Measurements from ENCODE around the gene MR1. TPM values are rescaled to one million over a fixed set of nuclear protein-coding genes. Genes with fewer than 3 reads are reported as not detected.

Gene MR1
- polyA plus RNA-seq, 4 donors = 1.1 to 17.1 (median 4.6) TPM

GRCh38 chr1:181080556-181080955, 46.8 kb downstream of the MR1 start:
- WGBS, 3 donors = 87 to 91% (median 88%) methylated on average over 4 of the region's 4 CpGs
- H3K27me3 ChIP-seq (ENCODE audit: control insufficient read depth in 3 of 3, insufficient read depth in 3 of 3, low read length in 3 of 3) = peaks cover 0 to 3% (median 0%) of the 10 kb centered on the region in 3 donors
- DNase-seq = no peak
- H3K36me3 ChIP-seq (ENCODE audit: control insufficient read depth in 3 of 3, insufficient read depth in 2 of 3, low read depth in 1 of 3, low read length in 3 of 3) = no peaks in the 10 kb centered on the region
- no peak overlapping the region for H3K4me3 ChIP-seq (ENCODE audit: low read depth in 1 of 3, low read length in 3 of 3)
- H3K27ac ChIP-seq (ENCODE audit: low read depth in 1 of 3, low read length in 2 of 3) = no peak overlapping the region
- FAIRE-seq = no peak
- H3K4me1 ChIP-seq (ENCODE audit: control insufficient read depth in 3 of 3, insufficient read depth in 2 of 3, low read depth in 1 of 3, low read length in 2 of 3) = no peaks in the 10 kb centered on the region
- H3K9me3 ChIP-seq (ENCODE audit: control insufficient read depth in 2 of 2, insufficient read depth in 1 of 2, low read depth in 1 of 2, low read length in 1 of 2) = no peaks in the 10 kb centered on the region

- DNase-seq = no peak
- WGBS, 3 donors = 58 to 68% (median 66%) methylated on average over 3 of the region's 3 CpGs
- Histone ChIP-seq H3K4me1 (ENCODE audit: control insufficient read depth in 3 of 3, insufficient read depth in 2 of 3, low read depth in 1 of 3, low read length in 2 of 3) (no peaks in the 10 kb centered on the region), H3K4me3 (ENCODE audit: low read depth in 1 of 3, low read length in 3 of 3) (no peak overlapping the region), H3K9me3 (ENCODE audit: control insufficient read depth in 2 of 2, insufficient read depth in 1 of 2, low read depth in 1 of 2, low read length in 1 of 2) (no peaks in the 10 kb centered on the region), H3K27ac (ENCODE audit: low read depth in 1 of 3, low read length in 2 of 3) (no peak overlapping the region), H3K27me3 (ENCODE audit: control insufficient read depth in 3 of 3, insufficient read depth in 3 of 3, low read length in 3 of 3) (peaks cover 0 to 3% (median 0%) of the 10 kb centered on the region in 3 donors), H3K36me3 (ENCODE audit: control insufficient read depth in 3 of 3, insufficient read depth in 2 of 3, low read depth in 1 of 3, low read length in 3 of 3) (no peaks in the 10 kb centered on the region)
- FAIRE-seq = no peak
Observed at GRCh38 chr1:181081395-181081794, 47.6 kb downstream of the MR1 start.

- Histone ChIP-seq H3K4me1 (ENCODE audit: control insufficient read depth in 3 of 3, insufficient read depth in 2 of 3, low read depth in 1 of 3, low read length in 2 of 3) (peaks cover 0 to 5% (median 0%) of the 10 kb centered on the region in 3 donors), H3K27ac (ENCODE audit: low read depth in 1 of 3, low read length in 2 of 3) (no peak overlapping the region), H3K4me3 (ENCODE audit: low read depth in 1 of 3, low read length in 3 of 3) (no peak overlapping the region), H3K36me3 (ENCODE audit: control insufficient read depth in 3 of 3, insufficient read depth in 2 of 3, low read depth in 1 of 3, low read length in 3 of 3) (no peaks in the 10 kb centered on the region), H3K9me3 (ENCODE audit: control insufficient read depth in 2 of 2, insufficient read depth in 1 of 2, low read depth in 1 of 2, low read length in 1 of 2) (no peaks in the 10 kb centered on the region), H3K27me3 (ENCODE audit: control insufficient read depth in 3 of 3, insufficient read depth in 3 of 3, low read length in 3 of 3) (no peaks in the 10 kb centered on the region)
- no peak for FAIRE-seq
- 8 to 26% (median 26%) methylated on average over 6 of the region's 6 CpGs for WGBS, 3 donors
- DNase-seq = peak; percentile 56 to 78
Observed at GRCh38 chr1:181083842-181084605, 50.2 kb downstream of the MR1 start.

GRCh38 chr1:181084606-181084969, 50.8 kb downstream of the MR1 start:
- DNase-seq (no peak), FAIRE-seq (no peak)
- 12 to 39% (median 14%) methylated on average over 4 of the region's 4 CpGs for WGBS, 3 donors
- Histone ChIP-seq H3K27ac (ENCODE audit: low read depth in 1 of 3, low read length in 2 of 3) (no peak overlapping the region), H3K4me1 (ENCODE audit: control insufficient read depth in 3 of 3, insufficient read depth in 2 of 3, low read depth in 1 of 3, low read length in 2 of 3) (peaks cover 0 to 5% (median 0%) of the 10 kb centered on the region in 3 donors), H3K27me3 (ENCODE audit: control insufficient read depth in 3 of 3, insufficient read depth in 3 of 3, low read length in 3 of 3) (no peaks in the 10 kb centered on the region), H3K36me3 (ENCODE audit: control insufficient read depth in 3 of 3, insufficient read depth in 2 of 3, low read depth in 1 of 3, low read length in 3 of 3) (no peaks in the 10 kb centered on the region), H3K4me3 (ENCODE audit: low read depth in 1 of 3, low read length in 3 of 3) (no peak overlapping the region), H3K9me3 (ENCODE audit: control insufficient read depth in 2 of 2, insufficient read depth in 1 of 2, low read depth in 1 of 2, low read length in 1 of 2) (no peaks in the 10 kb centered on the region)

- no peaks in the 10 kb centered on the region for H3K9me3 ChIP-seq (ENCODE audit: control insufficient read depth in 2 of 2, insufficient read depth in 1 of 2, low read depth in 1 of 2, low read length in 1 of 2)
- H3K27ac ChIP-seq (ENCODE audit: low read depth in 1 of 3, low read length in 2 of 3) = no peak overlapping the region
- FAIRE-seq = no peak
- no peaks in the 10 kb centered on the region for H3K27me3 ChIP-seq (ENCODE audit: control insufficient read depth in 3 of 3, insufficient read depth in 3 of 3, low read length in 3 of 3)
- H3K4me3 ChIP-seq (ENCODE audit: low read depth in 1 of 3, low read length in 3 of 3) = no peak overlapping the region
- H3K4me1 ChIP-seq (ENCODE audit: control insufficient read depth in 3 of 3, insufficient read depth in 2 of 3, low read depth in 1 of 3, low read length in 2 of 3) = peaks cover 0 to 7% (median 0%) of the 10 kb centered on the region in 3 donors
- 80 to 100% (median 90%) methylated on average over 1 of the region's 1 CpG for WGBS, 3 donors
- no peak for DNase-seq
- no peaks in the 10 kb centered on the region for H3K36me3 ChIP-seq (ENCODE audit: control insufficient read depth in 3 of 3, insufficient read depth in 2 of 3, low read depth in 1 of 3, low read length in 3 of 3)
Observed at GRCh38 chr1:181086091-181086490, 52.3 kb downstream of the MR1 start.

- no peaks in the 10 kb centered on the region for H3K36me3 ChIP-seq (ENCODE audit: control insufficient read depth in 3 of 3, insufficient read depth in 2 of 3, low read depth in 1 of 3, low read length in 3 of 3)
- H3K4me1 ChIP-seq (ENCODE audit: control insufficient read depth in 3 of 3, insufficient read depth in 2 of 3, low read depth in 1 of 3, low read length in 2 of 3) = peaks cover under 1 to 15% (median 3%) of the 10 kb centered on the region in 3 donors
- H3K27ac ChIP-seq (ENCODE audit: low read depth in 1 of 3, low read length in 2 of 3) = no peak overlapping the region
- no peaks in the 10 kb centered on the region for H3K9me3 ChIP-seq (ENCODE audit: control insufficient read depth in 2 of 2, insufficient read depth in 1 of 2, low read depth in 1 of 2, low read length in 1 of 2)
- no peak for FAIRE-seq
- no peak for DNase-seq
- H3K4me3 ChIP-seq (ENCODE audit: low read depth in 1 of 3, low read length in 3 of 3) = no peak overlapping the region
- H3K27me3 ChIP-seq (ENCODE audit: control insufficient read depth in 3 of 3, insufficient read depth in 3 of 3, low read length in 3 of 3) = no peaks in the 10 kb centered on the region
- 44 to 61% (median 59%) methylated on average over 5 of the region's 5 CpGs for WGBS, 3 donors
Observed at GRCh38 chr1:181086926-181087325, 53.1 kb downstream of the MR1 start.

- Histone ChIP-seq H3K36me3 (ENCODE audit: control insufficient read depth in 3 of 3, insufficient read depth in 2 of 3, low read depth in 1 of 3, low read length in 3 of 3) (peaks cover 0 to 2% (median 0%) of the 10 kb centered on the region in 3 donors), H3K27me3 (ENCODE audit: control insufficient read depth in 3 of 3, insufficient read depth in 3 of 3, low read length in 3 of 3) (no peaks in the 10 kb centered on the region), H3K4me3 (ENCODE audit: low read depth in 1 of 3, low read length in 3 of 3) (no peak overlapping the region), H3K9me3 (ENCODE audit: control insufficient read depth in 2 of 2, insufficient read depth in 1 of 2, low read depth in 1 of 2, low read length in 1 of 2) (no peaks in the 10 kb centered on the region), H3K27ac (ENCODE audit: low read depth in 1 of 3, low read length in 2 of 3) (no peak overlapping the region), H3K4me1 (ENCODE audit: control insufficient read depth in 3 of 3, insufficient read depth in 2 of 3, low read depth in 1 of 3, low read length in 2 of 3) (peaks cover 2 to 20% (median 3%) of the 10 kb centered on the region in 3 donors)
- no peak for FAIRE-seq
- DNase-seq = no peak
- 70 to 79% (median 72%) methylated on average over 8 of the region's 8 CpGs for WGBS, 3 donors
Observed at GRCh38 chr1:181087400-181087901, 53.7 kb downstream of the MR1 start.

- peaks cover 0 to 2% (median 0%) of the 10 kb centered on the region in 3 donors for H3K36me3 ChIP-seq (ENCODE audit: control insufficient read depth in 3 of 3, insufficient read depth in 2 of 3, low read depth in 1 of 3, low read length in 3 of 3)
- peaks cover 2 to 25% (median 8%) of the 10 kb centered on the region in 3 donors for H3K4me1 ChIP-seq (ENCODE audit: control insufficient read depth in 3 of 3, insufficient read depth in 2 of 3, low read depth in 1 of 3, low read length in 2 of 3)
- no peaks in the 10 kb centered on the region for H3K27me3 ChIP-seq (ENCODE audit: control insufficient read depth in 3 of 3, insufficient read depth in 3 of 3, low read length in 3 of 3)
- no peaks in the 10 kb centered on the region for H3K9me3 ChIP-seq (ENCODE audit: control insufficient read depth in 2 of 2, insufficient read depth in 1 of 2, low read depth in 1 of 2, low read length in 1 of 2)
- DNase-seq = peak; percentile 98 to 99
- no peak for FAIRE-seq
- peak within 1 kb of the TSS; percentile 77 to 90 (median 83) for H3K4me3 ChIP-seq (ENCODE audit: low read depth in 1 of 3, low read length in 3 of 3)
- peak within 1 kb of the TSS; percentile 84 to 96 (median 92) for H3K27ac ChIP-seq (ENCODE audit: low read depth in 1 of 3, low read length in 2 of 3)
- WGBS, 3 donors = 3 to 4% (median 3%) methylated on average over 75 to 76 of the region's 76 CpGs
Observed at GRCh38 chr1:181088079-181089016, 54.6 kb downstream of the MR1 start, which contains the start of gene IER5. IER5 (plus strand) TSS chr1:181088700; CDS start chr1:181088903, 203 bp downstream.

Measured in small intestine (tissue), 7 donors.